Neural cell (in vitro differentiated cells): ENCODE measurements around the gene PML. TPM values are rescaled to one million over a fixed set of nuclear protein-coding genes. Genes with fewer than 3 reads are reported as not detected.

Experiments used
- H2AFZ ChIP-seq: fragments of 200-600, 300-800 bp; sonication (generic), shearing (Covaris generic); 2 replicates; pipeline ENCODE4 v1.6.0; 2014; ENCODE audit warnings: low read depth, mild to moderate bottlenecking, antibody characterized with exemption, low read length, moderate library complexity
- H3F3A ChIP-seq: fragments of 200-600 bp; shearing (Covaris generic); 2 replicates; pipeline ENCODE4 v1.6.1; 2016; ENCODE audit warnings: mild to moderate bottlenecking, moderate library complexity, mixed read lengths, antibody characterized with exemption, low read length; ENCODE audit not compliant: insufficient read depth, poor library complexity, severe bottlenecking
- H3K27ac ChIP-seq: fragments of 200-600, 300-800 bp; sonication (generic), shearing (Covaris generic); 2 replicates; pipeline ENCODE4 v1.5.1; 2014; ENCODE audit warnings: mild to moderate bottlenecking, low read length, moderate library complexity
- H3K27me3 ChIP-seq: fragments of 300-800, 200-600 bp; sonication (generic), shearing (Covaris generic); 2 replicates; pipeline ENCODE4 v1.6.0; 2014; ENCODE audit warnings: mild to moderate bottlenecking, low read depth, low read length, moderate library complexity; ENCODE audit not compliant: insufficient read depth
- H3K36me3 ChIP-seq: fragments of 300-800, 200-600 bp; sonication (generic), shearing (Covaris generic); 2 replicates; pipeline ENCODE4 v1.5.1; 2014; ENCODE audit warnings: mild to moderate bottlenecking, antibody characterized with exemption, low read length, moderate library complexity; ENCODE audit not compliant: insufficient read depth
- H3K4me2 ChIP-seq: fragments of 300-800, 200-600 bp; sonication (generic), shearing (Covaris generic); 2 replicates; pipeline ENCODE4 v1.6.0; 2014; ENCODE audit warnings: mild to moderate bottlenecking, low read length
- H3K4me3 ChIP-seq: fragments of 300-800, 200-600 bp; sonication (generic), shearing (Covaris generic); 2 replicates; pipeline ENCODE4 v1.5.1; 2014; ENCODE audit warnings: mild to moderate bottlenecking, low read length, moderate library complexity
- H3K79me2 ChIP-seq: fragments of 200-600 bp; shearing (Covaris generic); replicated peaks from 2 replicates; pipeline ENCODE4 v1.6.0; 2014; ENCODE audit warnings: mild to moderate bottlenecking, low read length, moderate library complexity; ENCODE audit not compliant: insufficient read depth
- H3K9ac ChIP-seq: fragments of 300-800, 200-600 bp; sonication (generic), shearing (Covaris generic); 2 replicates; pipeline ENCODE4 v1.6.1; 2016; ENCODE audit warnings: mild to moderate bottlenecking, low read length, mixed read lengths
- H3K9me2 ChIP-seq: fragments of 200-600 bp; shearing (Covaris generic); 2 replicates; pipeline ENCODE4 v1.6.1; 2016; ENCODE audit warnings: mild to moderate bottlenecking, low read length, mixed read lengths; ENCODE audit not compliant: insufficient read depth
- H3K9me3 ChIP-seq: fragments of 200-600, 300-800 bp; sonication (generic), shearing (Covaris generic); 2 replicates; pipeline ENCODE4 v1.6.1; 2016; ENCODE audit warnings: mild to moderate bottlenecking, mixed run types, low read length, moderate library complexity, mixed read lengths
- H4K20me1 ChIP-seq: fragments of 200-600 bp; shearing (Covaris generic); 2 replicates; pipeline ENCODE4 v1.6.1; 2016; ENCODE audit warnings: mild to moderate bottlenecking, mixed run types; ENCODE audit not compliant: insufficient read depth
- CTCF ChIP-seq: fragments of 450-650 bp; IDR thresholded peaks from 2 replicates; pipeline ENCODE4 v1.5.1; 2014; ENCODE audit warnings: antibody characterized with exemption, mild to moderate bottlenecking, moderate library complexity; ENCODE audit not compliant: poor library complexity, severe bottlenecking
- EP300 ChIP-seq: fragments of 450-650 bp; conservative IDR thresholded peaks from 2 replicates; pipeline ENCODE4 v1.6.1; 2014; ENCODE audit warnings: antibody characterized with exemption, mild to moderate bottlenecking, moderate library complexity; ENCODE audit not compliant: poor library complexity, severe bottlenecking
- EZH2 ChIP-seq: fragments of 200-600, 300-800 bp; shearing (Covaris generic), sonication (generic); IDR thresholded peaks from 2 replicates; pipeline ENCODE4 v1.6.1; 2014; ENCODE audit warnings: antibody characterized with exemption, low read length, borderline replicate concordance, mild to moderate bottlenecking; ENCODE audit not compliant: insufficient read depth, poor library complexity, severe bottlenecking
- MXI1 ChIP-seq: fragments of 450-650 bp; conservative IDR thresholded peaks from 2 replicates; pipeline ENCODE4 v1.6.1; 2014; ENCODE audit warnings: antibody characterized with exemption, mild to moderate bottlenecking; ENCODE audit not compliant: poor library complexity, severe bottlenecking
- POLR2AphosphoS5 ChIP-seq: IDR thresholded peaks from 2 replicates; pipeline ENCODE4 v1.6.1; 2012
- RAD21 ChIP-seq: fragments of 450-650 bp; conservative IDR thresholded peaks from 2 replicates; pipeline ENCODE4 v1.6.1; 2014; ENCODE audit warnings: antibody characterized with exemption, mild to moderate bottlenecking, moderate library complexity
- REST ChIP-seq: IDR thresholded peaks from 2 replicates; pipeline ENCODE4 v1.6.1; 2012; ENCODE audit warnings: borderline replicate concordance
- SMC3 ChIP-seq: fragments of 450-650 bp; conservative IDR thresholded peaks from 2 replicates; pipeline ENCODE4 v1.6.1; 2014; ENCODE audit warnings: antibody characterized with exemption, mild to moderate bottlenecking, moderate library complexity; ENCODE audit not compliant: poor library complexity
- TAF1 ChIP-seq: IDR thresholded peaks from 2 replicates; pipeline ENCODE4 v1.6.1; 2012; ENCODE audit warnings: low read depth
- polyA plus RNA-seq: library from polyadenylated mRNA; depleted of rRNA; stranded (reverse); fragments of >200 nt; gene quantifications from 2 replicates; pipeline ENCODE4 v1.2.3, GENCODE V29; 2014

The PML gene
- polyA plus RNA-seq, 1 donor from 2014 or later: 4.7 TPM

- Histone ChIP-seq H3K4me3 (no peak overlapping the region), H3K27ac (no peak overlapping the region), H3F3A (no peaks in the 10 kb centered on the region), H3K4me2 (no peak overlapping the region), H3K36me3 (no peaks in the 10 kb centered on the region), H4K20me1 (no peaks in the 10 kb centered on the region), H3K9me2 (no peaks in the 10 kb centered on the region), H3K9me3 (no peaks in the 10 kb centered on the region), H2AFZ (no peak overlapping the region), H3K79me2 (no peaks in the 10 kb centered on the region), H3K9ac (peak overlapping the region; percentile 12), H3K27me3 (no peaks in the 10 kb centered on the region)
- TF ChIP-seq EP300 (no peak), REST (no peak), SMC3 (no peak), EZH2 (no peak), CTCF (no peak), MXI1 (no peak), RAD21 (no peak), TAF1 (no peak), POLR2AphosphoS5 (no peak)
Observed at GRCh38 chr15:74046275-74046674, 51.8 kb downstream of the PML start.

- Histone ChIP-seq H3K27ac (no peak overlapping the region), H3K4me2 (no peak overlapping the region), H3K4me3 (no peak overlapping the region), H3F3A (no peaks in the 10 kb centered on the region), H3K9me2 (no peaks in the 10 kb centered on the region), H2AFZ (no peak overlapping the region), H3K36me3 (no peaks in the 10 kb centered on the region), H4K20me1 (no peaks in the 10 kb centered on the region), H3K27me3 (no peaks in the 10 kb centered on the region), H3K9me3 (no peaks in the 10 kb centered on the region), H3K79me2 (no peaks in the 10 kb centered on the region), H3K9ac (no peak overlapping the region)
- no peak for TF ChIP-seq RAD21
- no peak for TF ChIP-seq CTCF
- TF ChIP-seq MXI1: no peak
- no peak for TF ChIP-seq TAF1
- TF ChIP-seq EP300: no peak
- TF ChIP-seq REST: no peak
- no peak for TF ChIP-seq EZH2
- no peak for TF ChIP-seq SMC3
- TF ChIP-seq POLR2AphosphoS5: no peak
Observed at GRCh38 chr15:74050127-74050526, 55.6 kb downstream of the PML start.
